HG03442 (cell line): ENCODE data around the gene ACOXL.
A peak's percentile ranks its signal among the peaks of the same experiment; 100 is the strongest.

Source experiments
- ATAC-seq: cut with Tn5 transposase; IDR thresholded peaks from one replicate; pipeline ENCODE4 v1.9.1; 2021; ENCODE audit warnings: mild to moderate bottlenecking, moderate library complexity; ENCODE audit not compliant: unreplicated experiment

Gene ACOXL

GRCh38 chr2:110718382-110718781, 14.0 kb upstream of the ACOXL start:
- ATAC-seq = no peak

GRCh38 chr2:110718990-110719389, 13.4 kb upstream of the ACOXL start:
- ATAC-seq = no peak

GRCh38 chr2:110720547-110720946, 11.8 kb upstream of the ACOXL start:
- no peak for ATAC-seq

GRCh38 chr2:110724820-110725219, 7.6 kb upstream of the ACOXL start:
- no peak for ATAC-seq

- no peak for ATAC-seq
These were observed 7.0 kb upstream of the ACOXL start for GRCh38 chr2:110725370-110725769.

- ATAC-seq = no peak
These were observed 6.5 kb upstream of the ACOXL start for GRCh38 chr2:110725859-110726258.

GRCh38 chr2:110726285-110726684, 6.1 kb upstream of the ACOXL start:
- ATAC-seq = no peak

GRCh38 chr2:110727923-110728322, 4.5 kb upstream of the ACOXL start:
- ATAC-seq = no peak

GRCh38 chr2:110729106-110729505, 3.3 kb upstream of the ACOXL start:
- no peak for ATAC-seq

- ATAC-seq = no peak
These were observed 1.3 kb upstream of the ACOXL start for GRCh38 chr2:110731064-110731463.

GRCh38 chr2:110735366-110735765, 3.0 kb downstream of the ACOXL start:
- ATAC-seq = no peak

- ATAC-seq = no peak
These were observed 5.4 kb downstream of the ACOXL start for GRCh38 chr2:110737783-110738182.

GRCh38 chr2:110740747-110741349, 8.5 kb downstream of the ACOXL start:
- no peak for ATAC-seq

- ATAC-seq = no peak
These were observed 9.2 kb downstream of the ACOXL start for GRCh38 chr2:110741491-110741980.

GRCh38 chr2:110742412-110742811, 10.0 kb downstream of the ACOXL start:
- no peak for ATAC-seq

- ATAC-seq = no peak
These were observed 11.2 kb downstream of the ACOXL start for GRCh38 chr2:110743600-110743999.

- no peak for ATAC-seq
These were observed 12.1 kb downstream of the ACOXL start for GRCh38 chr2:110744429-110744828.

GRCh38 chr2:110745048-110745447, 12.7 kb downstream of the ACOXL start:
- no peak for ATAC-seq

GRCh38 chr2:110746586-110747521, 14.5 kb downstream of the ACOXL start:
- ATAC-seq = no peak

GRCh38 chr2:110747522-110748488, 15.4 kb downstream of the ACOXL start:
- ATAC-seq = no peak

- ATAC-seq = peak; percentile 93
These were observed 16.1 kb downstream of the ACOXL start for GRCh38 chr2:110748489-110748867.
